Prostate gland (tissue), 2 donors: ENCODE data around the gene FAAH. TPM values are rescaled to one million over a fixed set of nuclear protein-coding genes. Genes with fewer than 3 reads are reported as not detected.
"Not testable (repeated sequence)": the region's sequence is repeated elsewhere in the genome, so short reads cannot be mapped to it uniquely, and the experiment has no call there.

ENCODE experiments used
- DNase-seq: peaks from one replicate; pipeline ENCODE4 v3.0.0-alpha.2; 2019; ENCODE audit warnings: low spot score
- H3K27ac ChIP-seq, 2 donors: fragments of 200-600 bp; sonication (generic); 2 replicates each; pipeline ENCODE4 v1.5.1; 2017 to 2019
- H3K27me3 ChIP-seq: fragments of 200-600 bp; sonication (generic); replicated peaks from 2 replicates; pipeline ENCODE4 v1.5.1; 2019; ENCODE audit not compliant: insufficient read depth
- H3K36me3 ChIP-seq, 2 donors: fragments of 200-600 bp; sonication (generic); 1 replicate in 1 of 2; 2 replicates in 1 of 2; pipeline versions ENCODE4 v1.5.1 to v1.8.1; 2017 to 2019
- H3K4me1 ChIP-seq: fragments of 200-600 bp; sonication (generic); replicated peaks from 2 replicates; pipeline ENCODE4 v1.5.1; 2019
- H3K4me3 ChIP-seq, 2 donors: fragments of 200-600 bp; sonication (generic); 2 replicates each; pipeline ENCODE4 v1.5.1; 2017 to 2019
- H3K9me3 ChIP-seq: fragments of 200-600 bp; sonication (generic); 2 replicates; pipeline ENCODE4 v1.5.1; 2017
- POLR2A ChIP-seq: fragments of 450-650 bp; IDR thresholded peaks from one replicate; pipeline ENCODE4 v1.6.1; 2016; ENCODE audit warnings: antibody characterized with exemption, mild to moderate bottlenecking
- POLR2AphosphoS5 ChIP-seq: sonication (generic); formaldehyde crosslinking; IDR thresholded peaks from one replicate; pipeline ENCODE4 v1.6.1; 2017; ENCODE audit warnings: antibody characterized with exemption
- WGBS: methylation state at CpG from one replicate; pipeline ENCODE4 v1.1.5; 2018; 5-methylcytosine and 5-hydroxymethylcytosine counted together
- intact Hi-C: fragments of 100-400 bp; cut with DNase I; formaldehyde crosslinking; loops from one replicate; pipeline ENCODE4 v1.14.2; 2022
- total RNA-seq, 2 donors: library from RNA; depleted of rRNA; stranded (reverse); fragments of >200 nt; gene quantifications; one replicate each; pipeline ENCODE4 v1.1.0, GENCODE V29; 2016
- TF ChIP-seq, protein P1 (sequence below), 4 experiments: fragments of 200-600 bp in 2 of 4; fragments of 450-650 bp in 2 of 4; sonication (generic) in 2 of 4; IDR thresholded peaks; 1 replicate in 3 of 4; 2 replicates in 1 of 4; pipeline ENCODE4 v1.5.1; 2016 to 2019; ENCODE audit warnings: antibody characterized with exemption in 4 of 4, mild to moderate bottlenecking in 2 of 4, moderate library complexity in 2 of 4

FAAH gene
- total RNA-seq = 100 to 1,000 TPM; 122 to 264 TPM

DNA sequence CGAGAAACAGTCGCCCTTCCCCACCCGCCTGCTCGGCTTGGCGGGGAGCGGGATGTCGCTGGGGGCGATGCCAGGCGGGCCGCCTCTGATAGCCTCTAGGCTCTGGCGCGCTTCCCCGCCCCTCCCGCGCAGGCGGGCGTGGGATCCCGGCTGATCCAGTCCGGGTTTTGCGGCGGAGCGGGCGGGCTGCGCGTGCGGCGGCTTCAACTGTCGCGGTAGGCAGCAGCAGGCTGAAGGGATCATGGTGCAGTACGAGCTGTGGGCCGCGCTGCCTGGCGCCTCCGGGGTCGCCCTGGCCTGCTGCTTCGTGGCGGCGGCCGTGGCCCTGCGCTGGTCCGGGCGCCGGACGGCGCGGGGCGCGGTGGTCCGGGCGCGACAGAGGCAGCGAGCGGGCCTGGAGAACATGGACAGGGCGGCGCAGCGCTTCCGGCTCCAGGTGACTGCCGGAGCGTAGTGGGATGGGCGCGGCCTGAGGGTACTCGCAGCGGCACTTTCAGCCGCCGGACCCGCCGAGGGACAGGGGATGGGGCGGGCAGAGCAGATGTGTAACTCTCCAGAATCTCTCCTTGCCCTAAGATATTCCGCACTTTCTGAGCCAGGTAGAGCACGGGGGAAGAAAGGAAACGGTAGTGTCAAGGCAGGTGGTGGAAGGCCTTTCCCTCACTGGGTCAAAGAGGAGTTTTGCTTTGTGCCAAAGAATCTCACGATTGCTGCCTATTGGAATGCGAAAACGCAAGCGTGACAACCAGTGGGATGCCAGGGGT lies at the start of gene FAAH:
Gene FAAH (plus strand): TSS at position 210 of the 764 bp plus-strand sequence. CDS start 32 bp downstream, at position 242.
- peak; percentile 58 for TF ChIP-seq POLR2AphosphoS5
- TF ChIP-seq, protein P1, sequence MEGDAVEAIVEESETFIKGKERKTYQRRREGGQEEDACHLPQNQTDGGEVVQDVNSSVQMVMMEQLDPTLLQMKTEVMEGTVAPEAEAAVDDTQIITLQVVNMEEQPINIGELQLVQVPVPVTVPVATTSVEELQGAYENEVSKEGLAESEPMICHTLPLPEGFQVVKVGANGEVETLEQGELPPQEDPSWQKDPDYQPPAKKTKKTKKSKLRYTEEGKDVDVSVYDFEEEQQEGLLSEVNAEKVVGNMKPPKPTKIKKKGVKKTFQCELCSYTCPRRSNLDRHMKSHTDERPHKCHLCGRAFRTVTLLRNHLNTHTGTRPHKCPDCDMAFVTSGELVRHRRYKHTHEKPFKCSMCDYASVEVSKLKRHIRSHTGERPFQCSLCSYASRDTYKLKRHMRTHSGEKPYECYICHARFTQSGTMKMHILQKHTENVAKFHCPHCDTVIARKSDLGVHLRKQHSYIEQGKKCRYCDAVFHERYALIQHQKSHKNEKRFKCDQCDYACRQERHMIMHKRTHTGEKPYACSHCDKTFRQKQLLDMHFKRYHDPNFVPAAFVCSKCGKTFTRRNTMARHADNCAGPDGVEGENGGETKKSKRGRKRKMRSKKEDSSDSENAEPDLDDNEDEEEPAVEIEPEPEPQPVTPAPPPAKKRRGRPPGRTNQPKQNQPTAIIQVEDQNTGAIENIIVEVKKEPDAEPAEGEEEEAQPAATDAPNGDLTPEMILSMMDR (IDR thresholded peaks at IDR 0.05) = no peak
- no peak for TF ChIP-seq POLR2A
- intact Hi-C loops = no loop called here
- peak within 1 kb of the TSS; percentile 70 to 76 for H3K27ac ChIP-seq
- H3K4me3 ChIP-seq = peak within 1 kb of the TSS; percentile 47 to 54
- no peaks in the 10 kb centered on the region for H3K36me3 ChIP-seq
- WGBS = under 1% methylated on average over 51 of the region's 75 CpGs
- H3K27me3 ChIP-seq = no peaks in the 10 kb centered on the region
- H3K9me3 ChIP-seq = no peaks in the 10 kb centered on the region
- DNase-seq = peak; percentile 68
- H3K4me1 ChIP-seq = peaks cover 14% of the 10 kb centered on the region

DNA sequence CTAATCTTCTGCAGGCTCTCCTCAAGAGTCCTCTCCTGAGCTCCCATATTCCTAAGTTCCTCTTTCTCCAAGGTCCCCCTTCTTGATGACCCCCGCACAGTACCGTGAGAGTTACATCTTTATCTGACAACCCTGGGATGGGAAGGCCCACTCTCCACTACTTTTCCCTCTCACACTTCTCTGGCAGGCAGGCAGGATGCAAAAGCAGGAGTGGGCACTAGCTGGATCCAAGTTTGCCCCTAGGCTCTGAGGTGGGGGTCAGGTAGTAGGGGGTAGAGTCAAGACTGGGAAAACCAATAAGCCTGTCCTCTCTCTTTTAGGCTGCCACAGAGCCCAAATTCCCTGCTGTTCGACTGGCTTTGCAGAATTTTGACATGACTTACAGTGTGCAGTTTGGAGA lies 49.6 kb upstream of the FAAH start:
- H3K36me3 ChIP-seq = peaks cover 0 to 5% of the 10 kb centered on the region in 2 donors
- no peaks in the 10 kb centered on the region for H3K27me3 ChIP-seq
- H3K9me3 ChIP-seq = no peaks in the 10 kb centered on the region
- no peak overlapping the region for H3K4me3 ChIP-seq
- intact Hi-C loops = no loop called here
- H3K27ac ChIP-seq = no peak overlapping the region
- WGBS = 83% methylated on average over 3 of the region's 3 CpGs
- no peaks in the 10 kb centered on the region for H3K4me1 ChIP-seq
- DNase-seq = no peak
- TF ChIP-seq POLR2AphosphoS5 (no peak), POLR2A (no peak)
- TF ChIP-seq, protein P1 (IDR thresholded peaks at IDR 0.05) = no peak

DNA sequence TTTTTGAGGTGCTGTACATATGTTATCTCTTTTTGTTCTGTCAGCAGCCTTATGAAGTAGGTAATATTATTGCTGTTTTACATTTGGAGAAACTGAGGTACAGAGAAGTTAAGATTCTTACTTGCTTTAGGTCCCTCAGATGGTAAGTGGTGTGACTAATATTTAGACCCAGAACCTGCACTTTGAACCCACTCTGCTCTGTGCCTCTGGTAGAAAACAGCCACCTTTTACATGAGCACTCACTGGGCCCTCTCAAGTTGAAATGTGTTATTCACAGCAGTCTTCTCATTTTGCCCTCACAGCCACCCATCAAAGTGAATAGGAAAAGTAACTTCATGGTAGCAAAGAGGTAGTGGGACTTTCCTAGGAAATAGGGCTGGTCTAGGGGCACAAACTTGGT lies 48.8 kb upstream of the FAAH start:
- Histone ChIP-seq H3K36me3 (peaks cover 0 to 5% of the 10 kb centered on the region in 2 donors), H3K4me1 (no peaks in the 10 kb centered on the region), H3K4me3 (no peak overlapping the region), H3K27ac (no peak overlapping the region), H3K9me3 (no peaks in the 10 kb centered on the region), H3K27me3 (no peaks in the 10 kb centered on the region)
- DNase-seq = no peak
- TF ChIP-seq POLR2A (no peak), POLR2AphosphoS5 (no peak)
- TF ChIP-seq, protein P1 (IDR thresholded peaks at IDR 0.05) = no peak
- intact Hi-C loops = no loop called here

DNA sequence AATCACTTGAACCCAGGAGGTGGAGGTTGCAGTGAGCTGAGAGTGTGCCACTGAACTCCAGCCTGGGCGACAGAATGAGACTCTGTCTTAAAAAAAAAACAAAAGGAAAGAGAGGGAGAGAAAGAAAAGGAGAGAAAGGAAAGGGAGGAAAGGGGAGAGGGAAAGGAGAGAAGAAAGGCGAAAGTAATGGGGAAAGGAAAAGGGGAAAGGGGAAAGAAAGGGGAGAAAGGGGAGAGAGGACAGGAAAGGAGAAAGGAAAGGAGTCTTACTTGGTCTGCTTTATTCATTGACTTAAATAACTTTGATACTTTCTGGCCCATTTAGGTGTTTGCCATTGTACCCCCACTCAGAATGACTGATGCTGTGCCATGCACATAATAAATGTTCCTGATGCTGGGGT lies 41.8 kb upstream of the FAAH start:
- Histone ChIP-seq H3K4me1 (no peaks in the 10 kb centered on the region), H3K27me3 (no peaks in the 10 kb centered on the region), H3K9me3 (no peaks in the 10 kb centered on the region)

DNA sequence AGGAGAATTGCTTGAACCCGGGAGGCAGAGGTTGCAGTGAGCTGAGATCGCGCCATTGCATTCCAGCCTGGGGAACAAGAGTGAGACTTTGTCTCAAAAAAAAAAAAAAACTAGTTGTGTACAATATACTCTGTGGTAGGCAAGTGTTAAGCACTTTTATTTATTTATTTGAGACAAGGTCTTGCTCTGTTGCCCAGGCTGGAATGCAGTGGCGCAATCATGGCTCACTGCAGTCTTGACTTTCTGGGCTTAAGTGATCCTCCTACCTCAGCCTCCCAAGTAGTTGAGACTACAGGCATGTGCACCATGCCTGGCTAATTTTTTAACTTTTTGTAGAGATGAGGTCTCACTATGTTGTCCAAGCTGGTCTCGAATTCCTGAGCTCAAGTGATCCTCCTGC lies 38.2 kb upstream of the FAAH start:
- H3K9me3 ChIP-seq, H3K27me3 ChIP-seq, H3K27ac ChIP-seq, H3K4me3 ChIP-seq, intact Hi-C loops, H3K4me1 ChIP-seq, DNase-seq: not testable (repeated sequence)
- H3K36me3 ChIP-seq = peaks cover 0 to 29% of the 10 kb centered on the region in 2 donors
- WGBS = 98% methylated on average over 5 of the region's 5 CpGs

More for the DNA sequence above, 41.8 kb upstream of the FAAH start:
- H3K36me3 ChIP-seq = peaks cover 0 to 19% of the 10 kb centered on the region in 2 donors
- H3K27ac ChIP-seq = no peak overlapping the region
- no peak for DNase-seq
- no peak for TF ChIP-seq POLR2A
- TF ChIP-seq POLR2AphosphoS5 = no peak
- TF ChIP-seq, protein P1 (IDR thresholded peaks at IDR 0.05) = no peak
- intact Hi-C loops = no loop called here
- 85% methylated on average over 2 of the region's 2 CpGs for WGBS
- no peak overlapping the region for H3K4me3 ChIP-seq
